Thyroid gland (tissue), 4 donors: Measurements from ENCODE around the gene DNMT1. TPM values are rescaled to one million over a fixed set of nuclear protein-coding genes. Genes with fewer than 3 reads are reported as not detected.

Experiments used
- DNase-seq, 2 donors: peaks; one replicate each; pipeline ENCODE4 v3.0.0-alpha.2; 2019
- H3K27ac ChIP-seq, 3 donors: fragments of 200-600 bp; sonication (generic); 1 replicate in 2 of 3; 2 replicates in 1 of 3; pipeline ENCODE4 v1.5.1; 2016 to 2019; ENCODE audit warnings: mild to moderate bottlenecking in 1 of 3, moderate library complexity in 1 of 3
- H3K27me3 ChIP-seq: fragments of 200-600 bp; sonication (generic); one replicate; pipeline ENCODE4 v1.5.1; 2019
- H3K36me3 ChIP-seq, 2 donors: fragments of 200-600 bp; sonication (generic); one replicate each; pipeline ENCODE4 v1.5.1; 2016 to 2019
- H3K4me1 ChIP-seq, 2 donors: fragments of 200-600 bp; sonication (generic); one replicate each; pipeline ENCODE4 v1.5.1; 2017 to 2019
- H3K4me3 ChIP-seq, 3 donors: fragments of 200-600 bp; sonication (generic); replicated peaks in 1 of 3; 1 replicate in 2 of 3; 2 replicates in 1 of 3; pipeline ENCODE4 v1.5.1; 2016; ENCODE audit warnings: mild to moderate bottlenecking in 1 of 3
- H3K9me3 ChIP-seq: fragments of 200-600 bp; sonication (generic); one replicate; pipeline ENCODE4 v1.5.1; 2017
- POLR2A ChIP-seq, 2 donors: fragments of 450-650 bp; IDR thresholded peaks; one replicate each; pipeline ENCODE4 v1.6.1; 2017; ENCODE audit warnings: antibody characterized with exemption in 2 of 2, mild to moderate bottlenecking in 2 of 2, moderate library complexity in 1 of 2
- WGBS, 2 donors: methylation state at CpG; one replicate each; pipeline ENCODE4 v1.1.5; 2017; 5-methylcytosine and 5-hydroxymethylcytosine counted together
- intact Hi-C: fragments of 100-400 bp; cut with DNase I; formaldehyde crosslinking; loops from one replicate; pipeline ENCODE4 v1.15.1; 2023
- total RNA-seq, 4 donors: library from RNA; depleted of rRNA; stranded (reverse); fragments of >200 nt; gene quantifications; one replicate each; pipeline ENCODE4 v1.2.3, GENCODE V29; 2016
- TF ChIP-seq, protein P1 (sequence below), 6 experiments: fragments of 200-600 bp in 3 of 6; fragments of 450-650 bp in 3 of 6; sonication (generic) in 3 of 6; IDR thresholded peaks; one replicate each; pipeline ENCODE4 v1.5.1; 2016 to 2019; ENCODE audit warnings: antibody characterized with exemption in 6 of 6, mild to moderate bottlenecking in 2 of 6, inconsistent platforms in 1 of 6, moderate library complexity in 1 of 6

DNMT1 gene
- total RNA-seq, 4 donors from 2014 or later, result 31.2 to 49.5 (median 36.0) TPM

DNA sequence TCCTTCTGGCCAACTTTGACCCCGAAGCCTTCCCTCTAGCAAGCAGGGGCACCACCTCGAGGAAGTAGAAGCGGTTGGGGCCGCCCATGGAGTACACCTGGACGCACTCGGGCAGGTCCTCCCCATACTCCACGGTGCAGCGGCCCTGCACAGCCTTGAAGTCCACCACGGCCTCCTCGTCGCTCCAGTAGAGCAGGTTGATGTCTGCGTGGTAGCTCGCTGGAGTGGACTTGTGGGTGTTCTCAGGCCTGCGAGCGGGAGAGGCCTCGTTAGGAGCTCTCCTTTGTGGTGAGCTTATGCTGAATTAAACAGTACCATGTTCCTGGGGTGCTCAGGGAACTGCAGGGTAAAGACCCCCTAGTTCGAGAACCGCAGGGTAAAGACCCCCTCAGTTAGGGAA, 52.8 kb downstream of the DNMT1 start:
- TF ChIP-seq, protein P1, sequence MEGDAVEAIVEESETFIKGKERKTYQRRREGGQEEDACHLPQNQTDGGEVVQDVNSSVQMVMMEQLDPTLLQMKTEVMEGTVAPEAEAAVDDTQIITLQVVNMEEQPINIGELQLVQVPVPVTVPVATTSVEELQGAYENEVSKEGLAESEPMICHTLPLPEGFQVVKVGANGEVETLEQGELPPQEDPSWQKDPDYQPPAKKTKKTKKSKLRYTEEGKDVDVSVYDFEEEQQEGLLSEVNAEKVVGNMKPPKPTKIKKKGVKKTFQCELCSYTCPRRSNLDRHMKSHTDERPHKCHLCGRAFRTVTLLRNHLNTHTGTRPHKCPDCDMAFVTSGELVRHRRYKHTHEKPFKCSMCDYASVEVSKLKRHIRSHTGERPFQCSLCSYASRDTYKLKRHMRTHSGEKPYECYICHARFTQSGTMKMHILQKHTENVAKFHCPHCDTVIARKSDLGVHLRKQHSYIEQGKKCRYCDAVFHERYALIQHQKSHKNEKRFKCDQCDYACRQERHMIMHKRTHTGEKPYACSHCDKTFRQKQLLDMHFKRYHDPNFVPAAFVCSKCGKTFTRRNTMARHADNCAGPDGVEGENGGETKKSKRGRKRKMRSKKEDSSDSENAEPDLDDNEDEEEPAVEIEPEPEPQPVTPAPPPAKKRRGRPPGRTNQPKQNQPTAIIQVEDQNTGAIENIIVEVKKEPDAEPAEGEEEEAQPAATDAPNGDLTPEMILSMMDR (IDR thresholded peaks at IDR 0.05), result no peak
- TF ChIP-seq POLR2A (IDR thresholded peaks at IDR 0.05), result no peak
- DNase-seq, result no peak
- WGBS, 2 donors, result 88 to 92% methylated on average over 9 to 18 of the region's 18 CpGs
- H3K27me3 ChIP-seq, result no peaks in the 10 kb centered on the region
- intact Hi-C loops, result no loop called here
- no peaks in the 10 kb centered on the region for H3K4me1 ChIP-seq
- H3K9me3 ChIP-seq, result no peaks in the 10 kb centered on the region
- no peak overlapping the region for H3K27ac ChIP-seq
- H3K36me3 ChIP-seq, result peaks cover 58 to 83% of the 10 kb centered on the region in 2 donors
- H3K4me3 ChIP-seq, result no peak overlapping the region

DNA sequence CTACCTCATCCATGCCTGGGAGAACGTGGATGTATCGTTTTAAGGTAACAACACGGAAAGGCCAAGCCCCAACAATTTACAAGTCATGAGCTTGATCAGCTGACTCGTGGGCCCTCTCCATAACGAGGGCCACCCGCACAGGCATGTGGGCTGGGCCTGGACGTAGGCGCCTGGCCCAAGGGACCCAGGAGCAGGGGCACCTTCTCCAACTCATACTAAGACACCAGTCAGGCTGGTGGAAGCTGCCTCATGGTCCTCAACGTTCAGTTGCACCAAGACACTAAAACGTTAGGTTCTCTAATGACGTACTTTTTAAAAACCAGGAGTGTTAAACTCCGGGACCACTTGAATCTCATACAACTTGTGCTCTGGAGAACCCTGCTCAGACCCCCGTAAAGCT, 53.3 kb downstream of the DNMT1 start:
- no peaks in the 10 kb centered on the region for H3K4me1 ChIP-seq
- peaks cover 56 to 86% of the 10 kb centered on the region in 2 donors for H3K36me3 ChIP-seq
- TF ChIP-seq, protein P1 (IDR thresholded peaks at IDR 0.05), result no peak
- no peak for TF ChIP-seq POLR2A (IDR thresholded peaks at IDR 0.05)
- intact Hi-C loops, result no loop called here
- H3K4me3 ChIP-seq, result no peak overlapping the region
- H3K9me3 ChIP-seq, result no peaks in the 10 kb centered on the region
- H3K27ac ChIP-seq, result no peak overlapping the region
- no peak for DNase-seq
- H3K27me3 ChIP-seq, result no peaks in the 10 kb centered on the region
- WGBS, 2 donors, result 89 to 91% methylated on average over 13 of the region's 13 CpGs

GRCh38 chr19:10139952-10140351, 54.8 kb downstream of the DNMT1 start:
- H3K4me1 ChIP-seq, result no peaks in the 10 kb centered on the region
- intact Hi-C loops, result no loop called here
- WGBS, 2 donors, result 92 to 97% methylated on average over 18 to 23 of the region's 23 CpGs
- DNase-seq, result no peak
- TF ChIP-seq, protein P1 (IDR thresholded peaks at IDR 0.05), result no peak
- TF ChIP-seq POLR2A (IDR thresholded peaks at IDR 0.05), result no peak
- H3K27me3 ChIP-seq, result no peaks in the 10 kb centered on the region
- no peaks in the 10 kb centered on the region for H3K9me3 ChIP-seq
- peaks cover 54 to 82% of the 10 kb centered on the region in 2 donors for H3K36me3 ChIP-seq
- H3K4me3 ChIP-seq, result no peak overlapping the region
- H3K27ac ChIP-seq, result no peak overlapping the region

DNA sequence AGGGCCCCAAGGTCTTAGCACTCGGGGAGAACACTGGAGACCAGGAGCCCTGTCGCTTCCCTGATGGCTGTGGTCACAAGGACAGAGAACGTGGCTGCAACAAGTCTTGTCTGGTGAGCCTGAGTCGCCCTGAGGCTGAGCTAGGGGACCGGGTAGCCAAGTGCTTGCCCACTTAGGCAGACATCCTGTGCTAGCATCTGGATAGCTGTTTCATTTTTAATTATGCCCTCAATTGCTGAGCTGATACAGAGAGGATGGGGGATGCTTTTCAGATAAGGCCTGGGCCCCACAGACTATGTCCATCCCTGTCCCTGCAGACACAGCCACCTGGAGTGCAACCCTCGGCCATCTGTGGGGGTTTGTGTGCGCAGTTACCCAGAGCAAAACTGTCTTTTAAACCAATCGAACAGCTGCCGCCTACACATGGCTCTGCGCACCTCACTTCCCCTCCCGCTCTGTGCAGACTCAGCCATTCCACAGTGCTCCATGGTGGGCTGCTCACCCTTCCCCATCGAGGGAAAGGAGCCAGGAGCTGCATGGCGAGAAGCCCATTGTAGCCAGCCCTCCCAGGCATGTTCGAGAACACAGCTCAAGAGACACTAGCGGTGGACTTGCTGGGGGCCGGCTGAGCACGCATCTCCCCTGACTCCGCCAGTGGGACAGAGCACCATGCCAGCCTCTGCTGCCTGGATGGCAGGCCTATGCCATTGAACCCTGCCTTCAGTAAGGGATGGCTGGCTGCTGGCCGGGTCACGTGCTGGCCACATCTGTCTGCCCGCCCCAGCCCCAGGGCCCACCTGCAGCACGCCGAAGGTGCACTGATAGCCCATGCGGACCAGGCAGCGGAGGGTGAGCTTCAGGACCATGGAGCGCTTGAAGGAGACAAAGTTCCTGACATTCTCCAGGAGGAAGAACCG, 55.6 kb downstream of the DNMT1 start:
- DNase-seq, result no peak
- Histone ChIP-seq H3K4me3 (no peak overlapping the region), H3K27ac (no peak overlapping the region), H3K27me3 (no peaks in the 10 kb centered on the region), H3K9me3 (no peaks in the 10 kb centered on the region), H3K36me3 (peaks cover 61 to 80% of the 10 kb centered on the region in 2 donors), H3K4me1 (no peaks in the 10 kb centered on the region)
- WGBS, 2 donors, result 95% methylated on average over 25 of the region's 27 CpGs
- TF ChIP-seq, protein P1 (IDR thresholded peaks at IDR 0.05), result no peak
- no peak for TF ChIP-seq POLR2A (IDR thresholded peaks at IDR 0.05)
- intact Hi-C loops, result no loop called here
